GM12892 (cell line): Measurements from ENCODE around the gene CPE.

ENCODE experiments used
- POLR2A ChIP-seq: IDR thresholded peaks from 2 replicates; pipeline ENCODE4 v1.6.1; 2011; ENCODE audit warnings: low read depth, low read length, control low read depth
- POLR2AphosphoS5 ChIP-seq: IDR thresholded peaks from 2 replicates; pipeline ENCODE4 v1.6.1; 2011; ENCODE audit warnings: low read depth, low read length, control low read depth

GRCh38 chr4:165437691-165438090 is 58.9 kb downstream of the CPE start:
- TF ChIP-seq POLR2AphosphoS5 (no peak), POLR2A (no peak)
